PC-3 (cell line): ENCODE results near the gene MEGF9. TPM values are rescaled to one million over a fixed set of nuclear protein-coding genes. Genes with fewer than 3 reads are reported as not detected.

Experiments used
- ATAC-seq: fragments of 200-7000 bp; cut with Tn5 transposase; 2 replicates; pipeline ENCODE4 v1.9.1; 2020; ENCODE audit warnings: mild to moderate bottlenecking, moderate library complexity
- BruUV-seq: library from RNA; stranded (reverse); fragments of 400-500 nt; replicated peaks from 2 replicates; lab custom pipeline; 2021; lab: Mats Ljungman, UMichigan
- CTCF ChIA-PET: fragments of 300-600 bp; sonication (Branson Sonifier 250); formaldehyde crosslinking; loops from one replicate; lab custom pipeline; 2022; ENCODE audit warnings: antibody characterized with exemption; lab: Charles Lee
- POLR2A ChIA-PET: fragments of 300-600 bp; sonication (Branson Sonifier 250); formaldehyde crosslinking; loops from one replicate; lab custom pipeline; 2022; ENCODE audit warnings: antibody characterized with exemption; ENCODE audit not compliant: unreplicated experiment; lab: Charles Lee
- DNase-seq: peaks from one replicate; pipeline ENCODE4 v3.0.0-alpha.2; 2015
- H2AFZ ChIP-seq: fragments of 300-600 bp; sonication (generic); 2 replicates; pipeline ENCODE4 v1.6.0; 2016; ENCODE audit warnings: antibody characterized with exemption, low read length
- H3F3A ChIP-seq: fragments of 300-600 bp; sonication (generic); one replicate; pipeline ENCODE4 v1.6.0; 2017; ENCODE audit warnings: antibody characterized with exemption, low read length, control low read depth, mild to moderate bottlenecking; ENCODE audit not compliant: unreplicated experiment
- H3K27ac ChIP-seq: fragments of 300-600 bp; sonication (generic); 2 replicates; pipeline ENCODE4 v1.5.1; 2016; ENCODE audit warnings: mild to moderate bottlenecking, low read length
- H3K27me3 ChIP-seq: fragments of 300-600 bp; sonication (generic); 2 replicates; pipeline ENCODE4 v1.6.1; 2016; ENCODE audit warnings: low read length, mixed read lengths
- H3K36me3 ChIP-seq: fragments of 300-600 bp; sonication (generic); 2 replicates; pipeline ENCODE4 v1.6.1; 2016; ENCODE audit warnings: low read depth, mixed run types, low read length, mixed read lengths
- H3K4me1 ChIP-seq: fragments of 300-600 bp; sonication (generic); 2 replicates; pipeline ENCODE4 v1.5.1; 2016; ENCODE audit warnings: low read length; ENCODE audit not compliant: insufficient read depth
- H3K4me2 ChIP-seq: fragments of 300-600 bp; sonication (generic); 2 replicates; pipeline ENCODE4 v1.6.0; 2016; ENCODE audit warnings: low read length
- H3K4me3 ChIP-seq: fragments of 300-600 bp; sonication (generic); 2 replicates; pipeline ENCODE4 v1.5.1; 2016; ENCODE audit warnings: mild to moderate bottlenecking, low read length, mixed read lengths
- H3K79me2 ChIP-seq: fragments of 300-600 bp; sonication (generic); 2 replicates; pipeline ENCODE4 v1.6.1; 2017; ENCODE audit warnings: low read length, mixed read lengths
- H3K9ac ChIP-seq: fragments of 300-600 bp; sonication (generic); 2 replicates; pipeline ENCODE4 v1.6.0; 2016; ENCODE audit warnings: mild to moderate bottlenecking, low read length
- H3K9me2 ChIP-seq: fragments of 300-600 bp; sonication (generic); replicated peaks from 2 replicates; pipeline ENCODE4 v1.6.1; 2016; ENCODE audit warnings: mixed run types, low read length, mixed read lengths
- H3K9me3 ChIP-seq: fragments of 300-600 bp; sonication (generic); 2 replicates; pipeline ENCODE4 v1.6.1; 2016; ENCODE audit warnings: low read length, mixed read lengths
- H4K20me1 ChIP-seq: fragments of 300-600 bp; sonication (generic); 2 replicates; pipeline ENCODE4 v1.6.1; 2016; ENCODE audit warnings: low read length, mixed read lengths
- CTCF ChIP-seq: fragments of 300-600 bp; sonication (generic); conservative IDR thresholded peaks from 2 replicates; pipeline ENCODE4 v1.5.1; 2017; ENCODE audit warnings: antibody characterized with exemption, low read depth, mild to moderate bottlenecking, low read length
- EZH2 ChIP-seq: fragments of 300-600 bp; sonication (generic); IDR thresholded peaks from one replicate; pipeline ENCODE4 v1.6.1; 2017; ENCODE audit warnings: antibody characterized with exemption, mild to moderate bottlenecking, low read length; ENCODE audit not compliant: unreplicated experiment
- EZH2phosphoT487 ChIP-seq: fragments of 300-600 bp; sonication (generic); IDR thresholded peaks from 2 replicates; pipeline ENCODE4 v1.6.1; 2018; ENCODE audit warnings: mild to moderate bottlenecking, antibody characterized with exemption, low read length, borderline replicate concordance
- intact Hi-C: fragments of 100-400 bp; cut with micrococcal nuclease; formaldehyde crosslinking; loops from 2 replicates; pipeline ENCODE4 v1.9.0; 2023
- total RNA-seq: library from RNA; depleted of rRNA; stranded (reverse); fragments of >200 nt; gene quantifications from 2 replicates; pipeline ENCODE4 v1.2.3, GENCODE V29; 2014

The MEGF9 gene
- total RNA-seq, 1 experiment from 2014 or later = 2.6 TPM

- intact Hi-C loops = no loop called here
- Histone ChIP-seq H3K27me3 (no peaks in the 10 kb centered on the region), H3K4me1 (no peaks in the 10 kb centered on the region), H3K36me3 (peaks cover 15% of the 10 kb centered on the region), H2AFZ (no peak overlapping the region), H4K20me1 (no peaks in the 10 kb centered on the region), H3F3A (no peaks in the 10 kb centered on the region), H3K4me3 (no peak overlapping the region), H3K9ac (no peak overlapping the region), H3K79me2 (peaks cover 12% of the 10 kb centered on the region; the same call in 1 of the 2 replicates), H3K9me3 (no peaks in the 10 kb centered on the region), H3K27ac (no peak overlapping the region), H3K4me2 (no peak overlapping the region), H3K9me2 (no peaks in the 10 kb centered on the region)
- DNase-seq (no peak), ATAC-seq (no peak)
- no TSS peak for BruUV-seq
- no peak for TF ChIP-seq EZH2
- no peak for TF ChIP-seq CTCF
- no peak for TF ChIP-seq EZH2phosphoT487
- ChIA-PET CTCF (interaction anchor here (0.6 kb wide), 1 partner anchor 192 kb away, joined by 3 read pairs; no protein-coding TSS in a partner anchor), POLR2A (no interaction called here)
Observed at GRCh38 chr9:120564589-120564988, 149.7 kb downstream of the MEGF9 start.

- no peaks in the 10 kb centered on the region for H3K27me3 ChIP-seq
- CTCF ChIA-PET = no interaction called here
- H3K27ac ChIP-seq = no peak overlapping the region
- no peaks in the 10 kb centered on the region for H3K9me2 ChIP-seq
- intact Hi-C loops = no loop called here
- no TSS peak for BruUV-seq
- H2AFZ ChIP-seq = no peak overlapping the region
- TF ChIP-seq EZH2 (no peak), CTCF (no peak), EZH2phosphoT487 (no peak)
- DNase-seq = no peak
- POLR2A ChIA-PET = no interaction called here
- peaks cover 12% of the 10 kb centered on the region; the same call in 1 of the 2 replicates for H3K79me2 ChIP-seq
- ATAC-seq = no peak
- no peaks in the 10 kb centered on the region for H3F3A ChIP-seq
- no peaks in the 10 kb centered on the region for H3K4me1 ChIP-seq
- peaks cover 6% of the 10 kb centered on the region; the same call in 1 of the 2 replicates for H3K36me3 ChIP-seq
- no peak overlapping the region for H3K9ac ChIP-seq
- no peaks in the 10 kb centered on the region for H3K9me3 ChIP-seq
- no peak overlapping the region for H3K4me2 ChIP-seq
- H4K20me1 ChIP-seq = no peaks in the 10 kb centered on the region
- no peak overlapping the region for H3K4me3 ChIP-seq
Observed at GRCh38 chr9:120562861-120563443, 151.3 kb downstream of the MEGF9 start.

- Histone ChIP-seq H3K4me2 (no peak overlapping the region), H3K4me1 (no peaks in the 10 kb centered on the region), H3K9ac (no peak overlapping the region), H3K36me3 (peaks cover 6% of the 10 kb centered on the region; the same call in 1 of the 2 replicates), H3K27me3 (no peaks in the 10 kb centered on the region), H3K4me3 (no peak overlapping the region), H3K79me2 (peaks cover 17% of the 10 kb centered on the region; the same call in 1 of the 2 replicates), H3K27ac (no peak overlapping the region), H3F3A (no peaks in the 10 kb centered on the region), H3K9me2 (no peaks in the 10 kb centered on the region), H2AFZ (no peak overlapping the region), H3K9me3 (no peaks in the 10 kb centered on the region), H4K20me1 (no peaks in the 10 kb centered on the region)
- CTCF ChIA-PET = no interaction called here
- no TSS peak for BruUV-seq
- POLR2A ChIA-PET = no interaction called here
- no peak for DNase-seq
- no peak for ATAC-seq
- intact Hi-C loops = no loop called here
- TF ChIP-seq CTCF = no peak
Observed at GRCh38 chr9:120561709-120562108, 152.6 kb downstream of the MEGF9 start.
